A549 (cell line): Measurements from ENCODE around the gene PHF2. TPM values are rescaled to one million over a fixed set of nuclear protein-coding genes. Genes with fewer than 3 reads are reported as not detected.

Source experiments
- ATAC-seq, 2 experiments: fragments of 200-7000 bp in 1 of 2; fragments of >200 bp in 1 of 2; cut with Nextera tagmentation in 1 of 2; cut with Tn5 transposase in 1 of 2; 3 replicates each; pipeline versions ENCODE4 v1.8.0 to v1.9.1; 2018 to 2020; ENCODE audit warnings: mild to moderate bottlenecking in 1 of 2, moderate library complexity in 1 of 2
- CTCF ChIA-PET: fragments of 300-600 bp; sonication (Branson Sonifier 250); formaldehyde crosslinking; extraction: SDS; loops from one replicate; lab custom pipeline; 2021; ENCODE audit warnings: antibody characterized with exemption, inconsistent platforms; lab: Yijun Ruan, JAX
- POLR2A ChIA-PET: fragments of 350-600 bp; formaldehyde crosslinking; extraction: SDS; loops from one replicate; lab custom pipeline; 2021; ENCODE audit warnings: antibody characterized with exemption, inconsistent platforms; lab: Yijun Ruan, JAX
- DNase-seq, 2 experiments: peaks; one replicate each; pipeline versions ENCODE4 v3.0.0 to v3.0.0-alpha.2; 2011 to 2016; ENCODE audit warnings: low read depth in 1 of 2, low spot score in 1 of 2
- FAIRE-seq: peaks from 2 replicates; lab custom pipeline; 2011; peaks lifted over from hg19 to GRCh38; lab: Jason Lieb, UNC
- H3K27ac ChIP-seq, 2 experiments: fragments of >200 bp; sonication (Bioruptor Twin); formaldehyde crosslinking; 3 replicates each; pipeline ENCODE4 v1.5.1; 2016 to 2017
- H3K4me1 ChIP-seq: fragments of >200 bp; sonication (Bioruptor Twin); formaldehyde crosslinking; 3 replicates; pipeline ENCODE4 v1.6.1; 2016
- H3K4me2 ChIP-seq: fragments of >200 bp; sonication (Bioruptor Twin); formaldehyde crosslinking; 3 replicates; pipeline ENCODE4 v1.6.1; 2016
- H3K4me3 ChIP-seq: fragments of >200 bp; sonication (Bioruptor Twin); formaldehyde crosslinking; 3 replicates; pipeline ENCODE4 v1.5.1; 2016
- H3K9me3 ChIP-seq: fragments of >200 bp; sonication (Bioruptor Twin); formaldehyde crosslinking; 3 replicates; pipeline ENCODE4 v1.6.1; 2016
- BCL3 ChIP-seq: fragments of >200 bp; sonication (Bioruptor Twin); formaldehyde crosslinking; IDR thresholded peaks from 3 replicates; pipeline ENCODE4 v1.6.1; 2016
- BHLHE40 ChIP-seq: IDR thresholded peaks from 2 replicates; pipeline ENCODE4 v1.6.1; 2012; ENCODE audit warnings: low read depth, low read length, inconsistent platforms
- CBX2 ChIP-seq: fragments of 200-600 bp; sonication (generic); IDR thresholded peaks from 2 replicates; pipeline ENCODE4 v1.6.1; 2016; ENCODE audit warnings: low read depth, mild to moderate bottlenecking, borderline replicate concordance
- ELK1 ChIP-seq: fragments of 150-350 bp; IDR thresholded peaks from 2 replicates; pipeline ENCODE4 v1.6.1; 2014; ENCODE audit warnings: low read depth, mild to moderate bottlenecking, low read length
- EP300 ChIP-seq, 2 experiments: fragments of >200 bp; sonication (Bioruptor Twin); formaldehyde crosslinking; IDR thresholded peaks; 2 replicates in 1 of 2; 3 replicates in 1 of 2; pipeline ENCODE4 v1.6.1; 2016 to 2017
- HES2 ChIP-seq: fragments of >200 bp; sonication (Bioruptor Twin); formaldehyde crosslinking; IDR thresholded peaks from 2 replicates; pipeline ENCODE4 v1.6.1; 2016
- HEYL ChIP-seq: fragments of 250-450 bp; sonication (Bioruptor Pico); IDR thresholded peaks from 2 replicates; pipeline ENCODE4 v1.8.0; 2021; ENCODE audit warnings: mild to moderate bottlenecking, moderate library complexity
- HMGXB4 ChIP-seq: fragments of 250-450 bp; sonication (Bioruptor Pico); IDR thresholded peaks from 2 replicates; pipeline ENCODE4 v1.5.0; 2021; ENCODE audit warnings: mild to moderate bottlenecking, moderate library complexity, borderline replicate concordance
- HOXB5 ChIP-seq: fragments of 250-450 bp; sonication (Bioruptor Pico); IDR thresholded peaks from 2 replicates; pipeline ENCODE4 v1.5.0; 2020; ENCODE audit warnings: mild to moderate bottlenecking, moderate library complexity
- JUN ChIP-seq, 2 experiments: fragments of >200 bp; sonication (Bioruptor Twin); formaldehyde crosslinking; IDR thresholded peaks; 2 replicates in 1 of 2; 3 replicates in 1 of 2; pipeline ENCODE4 v1.6.1; 2016 to 2017
- KDM1A ChIP-seq: fragments of 200-600 bp; sonication (generic); IDR thresholded peaks from 2 replicates; pipeline ENCODE4 v1.6.1; 2016; ENCODE audit warnings: low read depth, mild to moderate bottlenecking
- NFE2L2 ChIP-seq: fragments of 150-350 bp; conservative IDR thresholded peaks from 2 replicates; pipeline ENCODE4 v1.6.1; 2014; ENCODE audit warnings: low read length
- NPAS2 ChIP-seq: fragments of 250-450 bp; sonication (Bioruptor Pico); IDR thresholded peaks from 2 replicates; pipeline ENCODE4 v1.8.0; 2022; ENCODE audit warnings: mild to moderate bottlenecking, moderate library complexity, borderline replicate concordance
- NR3C1 ChIP-seq: fragments of >200 bp; sonication (Bioruptor Twin); formaldehyde crosslinking; IDR thresholded peaks from 3 replicates; pipeline ENCODE4 v1.6.1; 2017
- PHF8 ChIP-seq: fragments of 200-600 bp; sonication (generic); IDR thresholded peaks from 2 replicates; pipeline ENCODE4 v1.6.1; 2016; ENCODE audit warnings: low read depth, mild to moderate bottlenecking, antibody characterized with exemption, moderate library complexity, borderline replicate concordance
- POLR2AphosphoS2 ChIP-seq: conservative IDR thresholded peaks from 2 replicates; pipeline ENCODE4 v1.6.1; 2012; ENCODE audit warnings: low read length, improper control_type of control experiment, inconsistent platforms
- RAD21 ChIP-seq, 2 experiments: fragments of >200 bp in 1 of 2; sonication (Bioruptor Twin) in 1 of 2; formaldehyde crosslinking in 1 of 2; IDR thresholded peaks in 1 of 2; conservative IDR thresholded peaks in 1 of 2; 2 replicates in 1 of 2; 3 replicates in 1 of 2; pipeline ENCODE4 v1.6.1; 2012 to 2018; ENCODE audit warnings: inconsistent platforms in 1 of 2
- REST ChIP-seq: fragments of 200-600 bp; sonication (generic); IDR thresholded peaks from 2 replicates; pipeline ENCODE4 v1.6.1; 2016; ENCODE audit warnings: antibody characterized with exemption, mild to moderate bottlenecking, moderate library complexity
- RFX5 ChIP-seq: fragments of 450-650 bp; IDR thresholded peaks from 2 replicates; pipeline ENCODE4 v1.7.1; 2014; ENCODE audit warnings: antibody characterized with exemption, mild to moderate bottlenecking, moderate library complexity
- RNF2 ChIP-seq: fragments of 200-600 bp; sonication (generic); IDR thresholded peaks from 2 replicates; pipeline ENCODE4 v1.6.1; 2016; ENCODE audit warnings: low read depth, mild to moderate bottlenecking, antibody characterized with exemption, moderate library complexity, borderline replicate concordance
- SMC3 ChIP-seq: fragments of >200 bp; sonication (Bioruptor Twin); formaldehyde crosslinking; IDR thresholded peaks from 3 replicates; pipeline ENCODE4 v1.6.1; 2018; ENCODE audit warnings: inconsistent platforms
- SREBF2 ChIP-seq: fragments of 450-650 bp; IDR thresholded peaks from 2 replicates; pipeline ENCODE4 v1.6.1; 2014; ENCODE audit warnings: mild to moderate bottlenecking, moderate library complexity
- TP53 ChIP-seq: fragments of 250-450 bp; sonication (Bioruptor Pico); IDR thresholded peaks from 2 replicates; pipeline ENCODE4 v1.5.0; 2021; ENCODE audit warnings: mild to moderate bottlenecking, moderate library complexity
- WGBS: methylation state at CpG from one replicate; pipeline ENCODE4 v1.1.6; 2017; ENCODE audit errors: missing lambda C conversion rate; 5-methylcytosine and 5-hydroxymethylcytosine counted together
- polyA plus RNA-seq, 4 experiments: library from polyadenylated mRNA; depleted of rRNA in 3 of 4; stranded (reverse); fragments of >200 nt; fragmentation: RNase III in 1 of 4; extraction: RNeasy Plus Mini Kit Qiagen cat#74134 plus additional on column Dnase treatment in 1 of 4; gene quantifications; 2 replicates in 3 of 4; 3 replicates in 1 of 4; pipeline ENCODE4 v1.2.3, GENCODE V29; 2011 to 2017
- TF ChIP-seq, protein P1 (sequence below): IDR thresholded peaks from 2 replicates; pipeline ENCODE4 v1.6.1; 2012; ENCODE audit warnings: low read depth, borderline replicate concordance

The PHF2 gene
- polyA plus RNA-seq, 2 of the 4 experiments (the other 2 are of a cell fraction) = 9.6 to 12.2 TPM

GRCh38 chr9:93612796-93613154 lies 36.4 kb downstream of the PHF2 start:
- TF ChIP-seq EP300 (IDR thresholded peaks at IDR 0.05) = no peak
- no peak for TF ChIP-seq HES2
- TF ChIP-seq JUN (IDR thresholded peaks at IDR 0.05) = no peak
- TF ChIP-seq NPAS2 = no peak
- no peak for TF ChIP-seq KDM1A
- TF ChIP-seq CBX2 = no peak
- TF ChIP-seq, protein P1, sequence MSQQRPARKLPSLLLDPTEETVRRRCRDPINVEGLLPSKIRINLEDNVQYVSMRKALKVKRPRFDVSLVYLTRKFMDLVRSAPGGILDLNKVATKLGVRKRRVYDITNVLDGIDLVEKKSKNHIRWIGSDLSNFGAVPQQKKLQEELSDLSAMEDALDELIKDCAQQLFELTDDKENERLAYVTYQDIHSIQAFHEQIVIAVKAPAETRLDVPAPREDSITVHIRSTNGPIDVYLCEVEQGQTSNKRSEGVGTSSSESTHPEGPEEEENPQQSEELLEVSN = no peak
- TF ChIP-seq ELK1 = no peak
- no peak for TF ChIP-seq HMGXB4 (CRISPR knock-in tag)
- no peak for TF ChIP-seq RAD21 (conservative IDR thresholded peaks at IDR 0.05 in 1 of 2, IDR thresholded peaks at IDR 0.05 in 1 of 2)
- TF ChIP-seq TP53 (CRISPR knock-in tag) = no peak
- TF ChIP-seq NR3C1 = no peak
- no peak for TF ChIP-seq REST
- TF ChIP-seq PHF8 = no peak
- no peak for TF ChIP-seq HOXB5 (CRISPR knock-in tag)
- TF ChIP-seq SREBF2 = no peak
- no peak for TF ChIP-seq RFX5
- no peak for TF ChIP-seq NFE2L2
- H3K9me3 ChIP-seq = peaks cover 23% of the 10 kb centered on the region
- ATAC-seq (no peak), DNase-seq (no peak), FAIRE-seq (no peak)
- H3K4me2 ChIP-seq = no peak overlapping the region
- WGBS = 87% methylated on average over 4 of the region's 5 CpGs
- ChIA-PET CTCF (no interaction called here), POLR2A (no interaction called here)
- H3K27ac ChIP-seq = no peak overlapping the region
- no peak overlapping the region for H3K4me3 ChIP-seq
- H3K4me1 ChIP-seq = no peaks in the 10 kb centered on the region

DNA sequence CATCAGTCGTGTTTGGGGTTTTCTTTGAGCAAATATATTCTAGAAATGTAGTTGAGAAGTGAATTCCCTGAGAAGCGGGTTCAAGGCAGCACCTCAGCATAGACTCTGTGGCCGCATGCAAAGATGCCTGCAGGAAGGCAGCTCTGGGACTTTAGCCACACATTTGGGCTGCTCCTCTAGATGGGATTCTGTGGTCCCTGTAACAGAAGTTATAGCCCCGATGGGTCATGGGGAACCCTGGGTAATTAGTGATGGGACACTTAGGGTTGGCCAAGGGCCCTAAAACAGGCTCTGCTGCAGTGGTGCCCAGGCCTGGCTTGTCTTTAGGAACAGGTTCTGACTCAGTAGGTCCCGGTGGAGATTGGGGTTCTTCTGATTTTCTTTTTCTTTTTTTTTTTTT lies 36.8 kb downstream of the PHF2 start:
- 81% methylated on average over 5 of the region's 5 CpGs for WGBS
- H3K4me2 ChIP-seq = no peak overlapping the region
- ATAC-seq = no peak
- CTCF ChIA-PET = no interaction called here
- H3K4me1 ChIP-seq = no peaks in the 10 kb centered on the region
- H3K4me3 ChIP-seq = no peak overlapping the region
- peaks cover 19% of the 10 kb centered on the region for H3K9me3 ChIP-seq
- DNase-seq = no peak
- no peak overlapping the region for H3K27ac ChIP-seq
- POLR2A ChIA-PET = no interaction called here
- TF ChIP-seq HMGXB4 (CRISPR knock-in tag) = no peak
- TF ChIP-seq SMC3 = no peak
- TF ChIP-seq BHLHE40 = no peak
- no peak for TF ChIP-seq RNF2
- TF ChIP-seq BCL3 = no peak
- TF ChIP-seq CBX2 = no peak
- TF ChIP-seq PHF8 = no peak
- no peak for TF ChIP-seq HEYL
- TF ChIP-seq TP53 (CRISPR knock-in tag) = no peak
- TF ChIP-seq, protein P1 = no peak
- no peak for TF ChIP-seq POLR2AphosphoS2
- no peak for FAIRE-seq
